ENCODE results near the gene FOXL2NB.

DNA sequence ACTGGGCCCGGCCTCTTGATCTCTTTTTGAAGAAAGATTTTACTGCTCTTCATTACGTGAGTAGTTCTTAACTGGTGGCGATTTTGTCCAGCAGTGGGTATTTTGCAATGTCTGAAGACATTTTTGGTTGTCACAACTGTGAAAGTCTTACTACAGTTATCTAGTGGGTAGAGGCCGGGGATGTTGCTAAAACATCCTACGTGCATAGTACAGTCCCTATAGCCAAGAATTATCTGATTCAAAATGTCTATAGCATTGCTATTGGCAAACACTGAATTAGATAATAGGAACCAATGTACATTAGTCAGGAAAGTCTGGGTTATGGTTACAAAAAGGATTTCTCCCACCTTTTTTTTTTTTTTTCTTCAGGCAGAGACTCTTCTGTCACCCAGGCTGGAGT is 38.2 kb upstream of the FOXL2NB start:
- TF ChIP-seq EZH2 (IDR thresholded peaks at IDR 0.05) (no peak), POLR2AphosphoS5 (IDR thresholded peaks at IDR 0.05; ENCODE audit: borderline replicate concordance, low read depth, low read length) (no peak), FOXP2 (optimal IDR thresholded peaks at IDR 0.05; ENCODE audit: control extremely low read depth, extremely low read length, insufficient read depth) (no peak)

All from SK-N-MC (cell line).